HG02571 (cell line): ENCODE measurements around the gene DAB2.
"Not testable (repeated sequence)": the region's sequence is repeated elsewhere in the genome, so short reads cannot be mapped to it uniquely, and the experiment has no call there.

ENCODE experiments used
- ATAC-seq: cut with Tn5 transposase; IDR thresholded peaks from one replicate; pipeline ENCODE4 v1.9.1; 2021; ENCODE audit warnings: mild to moderate bottlenecking, moderate library complexity; ENCODE audit not compliant: unreplicated experiment

The DAB2 gene

GRCh38 chr5:39422728-39423285 lies 2.0 kb downstream of the DAB2 start:
- ATAC-seq = no peak

GRCh38 chr5:39422036-39422606 lies 2.7 kb downstream of the DAB2 start:
- ATAC-seq = no peak

GRCh38 chr5:39420482-39421145 lies 4.2 kb downstream of the DAB2 start:
- no peak for ATAC-seq

GRCh38 chr5:39419796-39420195 lies 5.0 kb downstream of the DAB2 start:
- no peak for ATAC-seq

- no peak for ATAC-seq
These were observed 6.8 kb downstream of the DAB2 start for GRCh38 chr5:39417979-39418378.

- no peak for ATAC-seq
These were observed 9.6 kb downstream of the DAB2 start for GRCh38 chr5:39415201-39415600.

- ATAC-seq = no peak
These were observed 10.4 kb downstream of the DAB2 start for GRCh38 chr5:39414426-39414825.

GRCh38 chr5:39413771-39414170 lies 11.0 kb downstream of the DAB2 start:
- ATAC-seq = no peak

GRCh38 chr5:39412721-39413394 lies 11.9 kb downstream of the DAB2 start:
- ATAC-seq = no peak

- ATAC-seq = no peak
These were observed 12.8 kb downstream of the DAB2 start for GRCh38 chr5:39411985-39412384.

- ATAC-seq = no peak
These were observed 13.7 kb downstream of the DAB2 start for GRCh38 chr5:39411061-39411460.

GRCh38 chr5:39409033-39409432 lies 15.7 kb downstream of the DAB2 start:
- no peak for ATAC-seq

GRCh38 chr5:39405083-39405843 lies 19.5 kb downstream of the DAB2 start:
- no peak for ATAC-seq

GRCh38 chr5:39403761-39404160 lies 21.0 kb downstream of the DAB2 start:
- ATAC-seq = not testable (repeated sequence)

GRCh38 chr5:39402140-39402539 lies 22.6 kb downstream of the DAB2 start:
- ATAC-seq = not testable (repeated sequence)

GRCh38 chr5:39400713-39401578 lies 23.8 kb downstream of the DAB2 start:
- ATAC-seq = no peak

- no peak for ATAC-seq
These were observed 25.4 kb downstream of the DAB2 start for GRCh38 chr5:39399135-39400036.

GRCh38 chr5:39396843-39397242 lies 27.9 kb downstream of the DAB2 start:
- ATAC-seq = no peak

- ATAC-seq = no peak
These were observed 29.3 kb downstream of the DAB2 start for GRCh38 chr5:39395521-39395920.
